HUES64 (cell line): ENCODE measurements around the gene HBA1.
A peak's percentile ranks its signal among the peaks of the same experiment; 100 is the strongest.
"Not testable (repeated sequence)": the region's sequence is repeated elsewhere in the genome, so short reads cannot be mapped to it uniquely, and the experiment has no call there.

Experiments
- H3K27ac ChIP-seq: 2 replicates; pipeline ENCODE4 v1.7.0; 2013; ENCODE audit warnings: low read depth, low read length, inconsistent platforms
- H3K27me3 ChIP-seq: 2 replicates; pipeline ENCODE4 v1.6.1; 2013; ENCODE audit warnings: mild to moderate bottlenecking, low read length; ENCODE audit not compliant: insufficient read depth
- H3K36me3 ChIP-seq: 2 replicates; pipeline ENCODE4 v1.6.1; 2013; ENCODE audit warnings: mild to moderate bottlenecking, low read length; ENCODE audit not compliant: insufficient read depth
- H3K4me1 ChIP-seq: 2 replicates; pipeline ENCODE4 v1.6.1; 2013; ENCODE audit warnings: mild to moderate bottlenecking, low read length, moderate library complexity; ENCODE audit not compliant: insufficient read depth
- H3K4me3 ChIP-seq: 2 replicates; pipeline ENCODE4 v1.5.1; 2013; ENCODE audit warnings: mild to moderate bottlenecking, low read length, moderate library complexity
- H3K9ac ChIP-seq: 2 replicates; pipeline ENCODE4 v1.6.1; 2013; ENCODE audit warnings: mild to moderate bottlenecking, low read depth, low read length
- H3K9me3 ChIP-seq: 2 replicates; pipeline ENCODE4 v1.6.1; 2013; ENCODE audit warnings: low read depth, low read length; ENCODE audit not compliant: insufficient read depth
- WGBS: fragments of 150-250, 120-280 bp; methylation state at CpG from one replicate; pipeline ENCODE4 v1.1.7; 2013; ENCODE audit warnings: missing lambda C conversion rate; 5-methylcytosine and 5-hydroxymethylcytosine counted together

Gene HBA1

GRCh38 chr16:146646-147045 is 29.8 kb upstream of the HBA1 start:
- Histone ChIP-seq H3K4me3 (no peak overlapping the region), H3K9me3 (no peaks in the 10 kb centered on the region), H3K4me1 (no peaks in the 10 kb centered on the region), H3K27ac (no peak overlapping the region), H3K9ac (no peak overlapping the region), H3K36me3 (no peaks in the 10 kb centered on the region), H3K27me3 (peaks cover 12% of the 10 kb centered on the region; the same call in 1 of the 2 replicates)
- WGBS = 100% methylated on average over 2 of the region's 2 CpGs

GRCh38 chr16:149024-149660 is 27.3 kb upstream of the HBA1 start:
- Histone ChIP-seq H3K9ac (no peak overlapping the region), H3K36me3 (no peaks in the 10 kb centered on the region), H3K27ac (no peak overlapping the region), H3K4me3 (no peak overlapping the region), H3K9me3 (no peaks in the 10 kb centered on the region), H3K27me3 (peaks cover 20% of the 10 kb centered on the region), H3K4me1 (no peaks in the 10 kb centered on the region)
- 60% methylated on average over 9 of the region's 9 CpGs for WGBS

- H3K36me3 ChIP-seq = no peaks in the 10 kb centered on the region
- 85% methylated on average over 15 of the region's 17 CpGs for WGBS
- no peaks in the 10 kb centered on the region for H3K4me1 ChIP-seq
- no peak within 1 kb of the TSS for H3K27ac ChIP-seq
- H3K4me3 ChIP-seq = no peak within 1 kb of the TSS
- H3K9ac ChIP-seq = no peak within 1 kb of the TSS
- peaks cover 53% of the 10 kb centered on the region for H3K27me3 ChIP-seq
- H3K9me3 ChIP-seq = no peaks in the 10 kb centered on the region; the same call in 1 of the 2 replicates
These were observed 24.0 kb upstream of the HBA1 start, which contains the start of gene HBZ for GRCh38 chr16:152141-153128. Gene HBZ (plus strand): TSS chr16:152644. CDS start chr16:152910, 266 bp downstream.

GRCh38 chr16:153129-153521 is 23.4 kb upstream of the HBA1 start:
- not testable (repeated sequence) for H3K9me3 ChIP-seq, H3K36me3 ChIP-seq, H3K9ac ChIP-seq, H3K4me3 ChIP-seq, H3K4me1 ChIP-seq, H3K27ac ChIP-seq
- WGBS = 58% methylated on average over 3 of the region's 6 CpGs
- peaks cover 60% of the 10 kb centered on the region for H3K27me3 ChIP-seq

GRCh38 chr16:153550-154216 is 22.8 kb upstream of the HBA1 start:
- not testable (repeated sequence) for H3K9ac ChIP-seq, H3K27ac ChIP-seq, H3K4me3 ChIP-seq, H3K4me1 ChIP-seq, H3K9me3 ChIP-seq, H3K36me3 ChIP-seq
- no CpG with 5 or more reads among the region's 74 CpGs for WGBS
- H3K27me3 ChIP-seq = peaks cover 65% of the 10 kb centered on the region

DNA sequence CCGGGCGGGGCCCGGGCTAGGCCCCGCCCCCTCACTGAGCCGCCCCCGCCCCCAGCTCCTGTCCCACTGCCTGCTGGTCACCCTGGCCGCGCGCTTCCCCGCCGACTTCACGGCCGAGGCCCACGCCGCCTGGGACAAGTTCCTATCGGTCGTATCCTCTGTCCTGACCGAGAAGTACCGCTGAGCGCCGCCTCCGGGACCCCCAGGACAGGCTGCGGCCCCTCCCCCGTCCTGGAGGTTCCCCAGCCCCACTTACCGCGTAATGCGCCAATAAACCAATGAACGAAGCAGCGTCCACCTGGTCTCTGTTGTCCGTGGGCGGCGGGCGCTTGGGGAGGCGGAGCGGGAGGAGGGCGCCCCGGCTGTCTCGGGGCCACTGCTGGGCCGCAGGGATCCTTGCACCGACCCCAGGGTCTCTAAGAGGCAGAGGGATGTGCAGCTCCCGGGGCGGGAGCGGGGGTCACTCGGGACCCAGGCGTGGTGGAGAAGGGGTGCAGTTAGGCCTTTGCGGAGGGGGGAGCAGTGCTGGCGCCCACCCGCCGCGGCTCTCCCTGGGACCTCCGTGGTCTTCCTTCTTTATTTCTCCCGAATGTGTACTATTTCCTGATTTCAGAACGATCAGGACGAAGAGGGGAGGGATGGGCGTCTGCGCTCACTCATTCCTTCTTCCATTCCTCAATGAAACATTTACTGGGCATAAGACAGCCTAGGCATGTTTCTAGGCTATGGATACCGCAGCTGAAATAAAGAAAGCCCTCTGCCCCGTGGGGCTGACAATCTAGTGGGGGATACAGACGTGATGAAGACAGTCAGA is 22.1 kb upstream of the HBA1 start:
- Histone ChIP-seq H3K4me3 (peak overlapping the region; percentile 65), H3K4me1 (no peaks in the 10 kb centered on the region), H3K27me3 (peaks cover 70% of the 10 kb centered on the region), H3K36me3 (no peaks in the 10 kb centered on the region), H3K9ac (no peak overlapping the region; the same call in 1 of the 2 replicates), H3K9me3 (no peaks in the 10 kb centered on the region; the same call in 1 of the 2 replicates), H3K27ac (no peak overlapping the region)
- 2% methylated on average over 51 of the region's 59 CpGs for WGBS

GRCh38 chr16:155031-155398 is 21.5 kb upstream of the HBA1 start:
- Histone ChIP-seq H3K9ac (no peak overlapping the region), H3K4me3 (peak overlapping the region; percentile 65; the same call in 1 of the 2 replicates), H3K27me3 (peaks cover 71% of the 10 kb centered on the region), H3K4me1 (no peaks in the 10 kb centered on the region), H3K9me3 (no peaks in the 10 kb centered on the region; the same call in 1 of the 2 replicates), H3K36me3 (no peaks in the 10 kb centered on the region), H3K27ac (no peak overlapping the region)
- WGBS = 74% methylated on average over 7 of the region's 7 CpGs

DNA sequence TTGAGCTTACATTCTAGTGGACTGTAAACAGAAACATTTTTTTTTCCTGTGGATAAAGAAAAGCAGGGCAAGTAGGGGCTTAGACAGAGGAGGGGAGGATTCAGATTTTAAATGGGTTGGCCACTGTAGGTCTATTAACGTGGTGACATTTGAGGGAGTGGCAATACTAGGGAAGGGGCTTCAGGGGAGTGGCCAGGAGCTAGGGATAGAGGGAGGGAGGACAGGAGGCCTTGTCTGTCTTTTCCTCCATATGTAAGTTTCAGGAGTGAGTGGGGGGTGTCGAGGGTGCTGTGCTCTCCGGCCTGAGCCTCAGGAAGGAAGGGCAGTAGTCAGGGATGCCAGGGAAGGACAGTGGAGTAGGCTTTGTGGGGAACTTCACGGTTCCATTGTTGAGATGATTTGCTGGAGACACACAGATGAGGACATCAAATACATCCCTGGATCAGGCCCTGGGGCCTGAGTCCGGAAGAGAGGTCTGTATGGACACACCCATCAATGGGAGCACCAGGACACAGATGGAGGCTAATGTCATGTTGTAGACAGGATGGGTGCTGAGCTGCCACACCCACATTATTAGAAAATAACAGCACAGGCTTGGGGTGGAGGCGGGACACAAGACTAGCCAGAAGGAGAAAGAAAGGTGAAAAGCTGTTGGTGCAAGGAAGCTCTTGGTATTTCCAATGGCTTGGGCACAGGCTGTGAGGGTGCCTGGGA is 17.2 kb upstream of the HBA1 start:
- Histone ChIP-seq H3K9ac (no peak overlapping the region), H3K9me3 (no peaks in the 10 kb centered on the region; the same call in 1 of the 2 replicates), H3K4me3 (no peak overlapping the region), H3K27ac (no peak overlapping the region), H3K27me3 (peaks cover 71% of the 10 kb centered on the region), H3K4me1 (no peaks in the 10 kb centered on the region), H3K36me3 (no peaks in the 10 kb centered on the region)
- WGBS = 54% methylated on average over 6 of the region's 6 CpGs

GRCh38 chr16:160242-160641 is 16.2 kb upstream of the HBA1 start:
- peaks cover 66% of the 10 kb centered on the region for H3K27me3 ChIP-seq
- not testable (repeated sequence) for H3K27ac ChIP-seq, H3K9me3 ChIP-seq, H3K36me3 ChIP-seq, H3K4me1 ChIP-seq, H3K4me3 ChIP-seq, H3K9ac ChIP-seq
- WGBS = 79% methylated on average over 15 of the region's 20 CpGs

GRCh38 chr16:160691-161190 is 15.7 kb upstream of the HBA1 start:
- no peaks in the 10 kb centered on the region for H3K9me3 ChIP-seq
- peaks cover 66% of the 10 kb centered on the region for H3K27me3 ChIP-seq

More at GRCh38 chr16:160691-161190, 15.7 kb upstream of the HBA1 start:
- Histone ChIP-seq H3K9ac (no peak overlapping the region), H3K27ac (no peak overlapping the region), H3K4me3 (no peak overlapping the region), H3K4me1 (0 out of 2 replicates have a peak, but pooled peaks cover 3% of the 10 kb centered on the region), H3K36me3 (no peaks in the 10 kb centered on the region)
- WGBS = 77% methylated on average over 17 of the region's 18 CpGs
